CMK (cell line): ENCODE data around the gene PLXNA3.
"Not testable (repeated sequence)": the region's sequence is repeated elsewhere in the genome, so short reads cannot be mapped to it uniquely, and the experiment has no call there.

ENCODE experiments used
- DNase-seq: peaks from one replicate; pipeline ENCODE4 v3.0.0-alpha.2; 2010; ENCODE audit warnings: low read depth

The PLXNA3 gene

DNA sequence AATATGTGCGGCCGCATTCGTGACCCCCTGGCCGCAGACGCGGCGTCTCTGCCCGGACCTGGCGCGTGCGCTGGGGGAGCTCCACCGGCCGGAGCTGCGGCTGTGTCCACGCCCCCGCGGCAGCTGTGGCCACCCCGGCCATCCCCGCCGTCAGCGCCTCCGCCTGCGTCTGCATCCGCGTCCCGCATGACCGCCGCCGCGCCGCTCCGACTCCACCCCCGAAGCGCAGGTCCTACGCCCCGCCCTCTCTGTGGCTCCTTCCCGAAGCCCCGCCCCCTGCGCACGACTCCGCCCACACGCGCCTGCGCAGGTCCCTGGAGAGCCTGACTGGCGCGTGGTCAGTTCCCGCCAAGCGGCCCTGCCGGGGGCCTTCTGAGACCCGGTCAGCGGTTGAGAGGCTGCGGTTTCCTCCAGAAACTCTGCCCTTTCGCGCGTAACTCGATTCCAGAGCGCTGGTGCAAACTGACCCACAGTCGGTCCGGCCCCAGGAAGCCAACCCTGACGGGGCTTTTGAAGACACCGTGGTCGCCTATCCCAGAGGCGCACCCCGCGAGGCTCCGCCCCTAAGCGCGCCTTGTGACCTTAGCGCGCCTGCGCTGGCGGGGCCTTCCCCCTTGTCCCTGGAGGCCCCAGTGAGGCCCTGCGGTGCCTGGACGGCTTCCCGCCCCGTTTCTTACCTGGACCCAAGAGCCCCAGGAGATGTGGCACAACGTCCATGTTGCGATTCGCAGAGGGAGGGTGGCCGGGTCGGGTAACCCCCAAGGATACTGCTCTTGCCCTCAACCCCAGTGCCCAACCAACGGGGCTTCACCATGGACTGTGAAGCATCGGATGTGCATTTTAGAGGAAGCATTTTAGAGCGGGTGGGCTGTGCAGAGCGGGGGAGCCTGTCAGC is 20.9 kb downstream of the PLXNA3 start, which contains the start of gene LAGE3:
Gene LAGE3 (minus strand): TSS at position 554 of the 895 bp plus-strand sequence. CDS start 366 bp downstream, at position 188.
- peak; percentile 75 for DNase-seq

- no peak for DNase-seq
Measured at GRCh38 chrX:154481195-154481594, 23.1 kb downstream of the PLXNA3 start.

GRCh38 chrX:154481911-154482601 is 24.0 kb downstream of the PLXNA3 start:
- no peak for DNase-seq

GRCh38 chrX:154482786-154483185 is 24.7 kb downstream of the PLXNA3 start:
- no peak for DNase-seq

DNA sequence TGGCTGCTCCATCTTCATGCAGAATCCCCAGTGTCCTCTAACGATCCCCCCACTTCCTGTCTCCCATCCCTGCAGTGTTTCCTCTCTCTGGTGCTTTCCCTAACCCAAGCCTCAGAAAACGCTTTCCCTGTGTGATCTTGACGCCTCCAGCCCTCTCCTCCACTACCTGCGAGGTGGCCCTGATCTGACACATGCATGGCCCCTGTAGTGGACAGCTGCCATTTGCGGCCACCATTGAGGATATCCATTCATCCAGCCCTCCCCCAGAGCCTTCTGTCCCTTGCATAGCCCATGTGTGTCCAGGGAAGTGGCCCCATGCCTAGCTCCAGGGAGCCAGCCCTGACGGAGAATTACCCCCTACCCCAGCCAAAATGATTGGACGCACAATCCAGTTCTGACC is 25.2 kb downstream of the PLXNA3 start:
- DNase-seq, result no peak

- DNase-seq, result no peak
Measured at GRCh38 chrX:154484255-154485149, 26.4 kb downstream of the PLXNA3 start.

DNA sequence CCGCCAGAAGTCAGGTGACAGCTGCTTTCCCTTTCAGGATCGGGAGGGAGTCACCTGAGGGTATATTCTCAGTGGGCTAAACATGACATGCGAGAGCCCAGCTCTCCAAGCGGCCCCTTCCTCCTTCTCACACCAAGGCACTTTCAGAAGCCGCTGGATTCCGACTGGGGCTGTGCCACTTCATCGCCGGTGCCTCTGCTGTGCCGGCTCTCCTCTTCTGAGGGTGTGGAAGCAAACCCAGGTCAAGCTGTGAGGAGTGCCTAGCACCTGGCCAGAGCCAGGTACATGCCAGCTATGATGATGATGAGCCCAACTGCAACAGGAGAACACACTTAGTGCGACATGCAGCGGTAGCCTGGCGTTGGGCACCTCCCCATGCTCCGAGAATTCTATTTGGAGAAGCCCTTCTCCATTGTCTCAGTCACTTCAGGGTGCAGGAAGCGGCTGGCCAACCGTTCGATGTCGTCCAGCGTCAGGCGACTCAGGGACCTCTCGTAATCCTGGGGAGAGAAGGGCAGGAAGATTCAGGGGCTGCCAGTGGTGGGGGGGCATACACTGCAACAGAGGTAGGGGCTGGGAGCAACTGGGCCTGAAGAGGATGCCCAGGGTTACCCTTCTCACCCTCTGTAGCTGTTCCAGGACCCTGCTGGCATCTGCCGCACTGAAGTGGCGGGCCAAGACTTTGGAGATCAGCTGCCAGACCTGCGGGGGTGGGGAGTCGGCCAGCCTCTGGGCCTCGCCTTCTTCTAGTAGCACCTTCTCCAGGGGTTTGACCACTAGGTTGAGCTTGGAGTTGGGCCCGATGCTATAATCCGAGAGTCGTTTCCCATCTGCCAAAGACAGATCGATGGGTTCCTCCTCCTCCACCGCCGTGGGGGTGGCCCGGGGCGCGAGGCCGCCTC is 27.3 kb downstream of the PLXNA3 start:
- no peak for DNase-seq

- no peak for DNase-seq
Measured at GRCh38 chrX:154486052-154486395, 27.9 kb downstream of the PLXNA3 start.

DNA sequence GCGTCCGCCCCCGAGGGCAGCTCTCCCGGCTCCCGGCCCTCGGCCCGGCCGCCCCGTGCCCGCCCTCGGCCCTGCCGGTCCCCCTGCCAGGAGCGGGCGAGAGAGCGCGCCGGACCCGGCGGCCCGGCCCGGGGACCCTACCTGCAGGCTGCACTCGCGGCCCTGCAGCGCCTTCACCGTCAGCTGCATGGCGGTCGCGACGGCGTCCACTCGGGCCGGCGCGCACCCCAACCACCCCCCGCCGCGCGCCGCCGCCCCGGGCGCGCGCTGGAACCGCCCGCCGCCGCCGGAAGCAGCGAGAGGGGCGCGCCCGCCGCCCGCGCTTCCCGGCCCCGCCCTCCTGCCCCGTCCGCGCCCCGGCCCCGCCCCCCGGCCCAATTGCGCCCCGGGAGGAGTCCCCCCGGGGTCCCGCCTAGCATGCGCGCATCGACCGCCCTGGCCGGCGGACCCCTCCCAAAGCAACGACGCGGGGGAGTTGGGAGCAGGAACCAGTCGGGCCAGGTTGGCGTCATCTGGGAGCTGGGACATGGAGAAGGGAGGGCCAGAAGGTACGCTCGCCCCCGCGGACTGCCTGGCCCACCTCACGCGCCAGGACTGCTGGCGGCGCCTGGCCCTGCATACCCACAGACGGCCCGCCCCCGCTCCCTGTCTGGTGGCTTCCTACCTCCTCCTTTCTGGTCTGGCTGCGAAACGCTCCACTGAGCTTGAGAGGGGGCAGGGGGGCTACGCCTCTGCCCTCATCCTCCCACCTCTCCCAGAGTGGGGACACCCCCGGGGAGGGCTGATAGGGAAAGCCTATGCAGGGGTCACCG is 28.5 kb downstream of the PLXNA3 start, which contains the start of gene UBL4A:
Gene UBL4A (minus strand): TSS at position 220 of the 812 bp plus-strand sequence. CDS start 31 bp downstream, at position 189.
- peak; percentile 54 for DNase-seq

GRCh38 chrX:154487518-154488290 is 29.6 kb downstream of the PLXNA3 start:
- DNase-seq, result no peak

GRCh38 chrX:154488336-154489075 is 30.4 kb downstream of the PLXNA3 start:
- DNase-seq, result no peak

DNA sequence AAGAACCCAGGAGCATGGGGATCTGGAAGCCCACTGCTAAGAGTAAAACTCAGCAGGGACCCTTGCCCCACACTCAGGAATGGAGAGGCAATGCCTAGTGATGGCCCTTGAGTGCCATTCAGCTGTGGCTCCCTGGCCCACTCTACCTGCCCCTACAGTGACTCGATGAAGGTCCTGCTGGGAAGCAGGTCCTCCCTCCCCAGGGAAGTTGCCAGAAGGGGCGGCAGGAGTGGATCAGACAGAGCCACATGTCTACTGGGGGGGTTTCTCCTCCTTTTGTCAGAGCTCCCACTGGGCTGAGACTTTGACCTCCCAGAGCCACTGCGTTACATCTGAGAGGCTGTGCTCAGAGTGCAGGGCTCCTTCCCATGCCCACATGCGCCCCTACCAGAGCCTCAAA is 31.1 kb downstream of the PLXNA3 start:
- no peak for DNase-seq

DNA sequence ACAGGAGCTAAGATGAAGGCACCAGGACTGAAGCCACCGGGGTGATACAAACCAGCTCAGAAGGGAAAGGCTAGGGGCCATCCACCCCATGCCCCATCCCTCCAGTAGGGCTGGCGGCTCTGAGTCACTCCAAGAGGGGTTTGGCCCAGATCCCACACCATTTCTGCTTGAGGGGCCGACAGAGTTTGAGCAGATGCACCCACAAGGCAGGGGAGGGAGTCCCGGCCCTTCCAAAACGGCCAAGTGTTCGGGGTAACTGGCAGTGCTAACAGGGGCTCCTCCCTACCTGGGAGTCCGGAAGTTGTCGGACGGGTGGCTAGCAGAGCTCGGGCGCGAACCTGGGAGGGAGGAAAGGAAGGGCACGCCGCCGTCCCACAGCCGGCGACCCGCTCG is 31.9 kb downstream of the PLXNA3 start:
- DNase-seq, result no peak

GRCh38 chrX:154490414-154491083 is 32.5 kb downstream of the PLXNA3 start, which contains the start of gene SLC10A3:
SLC10A3 (minus strand) TSS chrX:154490629; CDS start chrX:154488940, 1,689 bp downstream.
- peak; percentile 85 for DNase-seq

- DNase-seq, result no peak
Measured at GRCh38 chrX:154494715-154495114, 36.6 kb downstream of the PLXNA3 start.

DNA sequence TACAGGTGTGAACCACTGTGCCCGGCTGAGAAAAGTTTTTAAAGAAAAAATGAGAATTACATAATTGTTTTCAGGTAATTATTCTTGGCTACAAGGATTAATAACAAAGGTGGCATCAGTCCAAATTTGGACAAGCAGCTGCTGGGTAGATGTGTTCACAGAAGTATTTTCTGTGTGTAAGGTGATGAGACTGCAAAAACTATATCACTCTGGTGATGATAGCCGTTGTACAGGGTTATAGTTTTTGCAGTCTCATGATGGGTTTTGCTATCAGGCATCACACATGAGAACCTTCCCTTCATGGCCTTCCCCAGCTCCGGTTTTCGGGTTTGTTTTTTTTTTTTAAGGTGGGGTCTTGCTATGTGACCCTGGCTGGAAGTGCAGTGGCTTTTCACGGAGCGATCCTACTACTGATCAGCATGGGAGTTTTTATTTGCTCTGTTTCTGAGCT is 37.4 kb downstream of the PLXNA3 start:
- DNase-seq, result no peak

DNA sequence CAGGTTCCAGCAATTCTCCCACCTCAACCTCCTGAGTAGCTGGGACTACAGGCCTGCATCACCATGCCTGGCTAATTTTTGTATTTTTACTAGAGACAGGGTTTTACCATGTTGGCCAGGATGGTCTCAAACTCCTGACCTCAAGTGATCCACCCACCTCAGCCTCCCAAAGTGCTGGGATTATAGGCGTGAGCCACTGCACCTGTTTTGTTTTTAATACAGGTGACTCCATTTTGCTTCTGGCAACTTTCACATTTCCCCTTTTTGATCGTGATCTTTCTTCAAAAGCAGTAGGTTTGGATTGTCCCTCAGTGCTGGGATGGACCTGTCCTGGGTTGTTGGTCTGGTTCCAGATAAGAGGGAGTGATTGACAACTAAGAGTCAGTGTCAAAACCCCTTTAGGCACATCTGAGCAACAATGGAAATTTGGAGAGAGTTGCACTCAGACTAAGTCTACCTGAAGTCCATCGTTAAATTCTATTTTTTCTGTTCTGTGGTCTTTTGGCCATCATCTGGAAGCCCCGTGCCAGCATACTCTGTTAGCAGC is 38.6 kb downstream of the PLXNA3 start:
- DNase-seq, result not testable (repeated sequence)

DNA sequence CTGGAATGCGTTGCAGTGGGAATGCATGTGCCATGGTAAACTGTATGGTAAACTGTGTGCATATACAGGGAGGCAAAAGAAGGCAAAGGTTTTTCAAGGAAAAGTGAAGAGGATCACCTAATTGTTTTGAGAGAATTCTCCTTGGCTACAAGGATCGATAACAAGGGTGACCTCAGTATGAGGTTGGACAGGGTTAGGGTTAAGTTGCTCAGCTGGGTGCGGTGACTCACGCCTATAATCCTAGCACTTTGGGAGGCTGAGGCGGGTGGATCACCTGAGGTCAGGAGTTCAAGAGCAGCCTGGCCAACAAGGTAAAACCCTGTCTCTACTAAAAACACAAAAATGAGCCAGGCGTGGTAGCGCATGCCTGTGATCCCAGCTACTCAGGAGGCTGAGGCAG is 43.3 kb downstream of the PLXNA3 start:
- DNase-seq, result not testable (repeated sequence)
